Astrocyte (in vitro differentiated cells and primary cell): ENCODE measurements around the gene NIPSNAP3A. TPM values are rescaled to one million over a fixed set of nuclear protein-coding genes. Genes with fewer than 3 reads are reported as not detected.

Experiments used
- DNase-seq: peaks from one replicate; pipeline ENCODE4 v3.0.0-alpha.2; 2010; ENCODE audit warnings: low read depth
- FAIRE-seq: peaks from 2 replicates; lab custom pipeline; 2011; peaks lifted over from hg19 to GRCh38; lab: Jason Lieb, UNC
- H2AFZ ChIP-seq: 2 replicates; pipeline ENCODE4 v1.6.0; 2012; ENCODE audit warnings: low read depth, low read length, inconsistent platforms
- H3K27ac ChIP-seq: 2 replicates; pipeline ENCODE4 v1.5.1; 2011; ENCODE audit warnings: low read depth, low read length, inconsistent platforms
- H3K27me3 ChIP-seq: 2 replicates; pipeline ENCODE4 v1.6.0; 2011; ENCODE audit warnings: low read length, inconsistent platforms; ENCODE audit not compliant: insufficient read depth
- H3K36me3 ChIP-seq: 2 replicates; pipeline ENCODE4 v1.5.1; 2011; ENCODE audit warnings: low read length, inconsistent platforms; ENCODE audit not compliant: insufficient read depth
- H3K4me1 ChIP-seq: 2 replicates; pipeline ENCODE4 v1.5.1; 2011; ENCODE audit warnings: low read length, inconsistent platforms; ENCODE audit not compliant: insufficient read depth
- H3K4me2 ChIP-seq: 2 replicates; pipeline ENCODE4 v1.6.0; 2012; ENCODE audit warnings: low read length, inconsistent platforms
- H3K4me3 ChIP-seq: 2 replicates; pipeline ENCODE4 v1.5.1; 2011; ENCODE audit warnings: low read depth, mild to moderate bottlenecking, low read length, inconsistent platforms; ENCODE audit not compliant: insufficient read depth
- H3K79me2 ChIP-seq: 2 replicates; pipeline ENCODE4 v1.6.0; 2012; ENCODE audit warnings: mild to moderate bottlenecking, low read length, inconsistent platforms; ENCODE audit not compliant: insufficient read depth
- H3K9ac ChIP-seq: 2 replicates; pipeline ENCODE4 v1.6.0; 2012; ENCODE audit warnings: mild to moderate bottlenecking, low read length, inconsistent platforms
- H3K9me3 ChIP-seq: 2 replicates; pipeline ENCODE4 v1.5.1; 2012; ENCODE audit warnings: low read depth, mild to moderate bottlenecking, low read length, inconsistent platforms; ENCODE audit not compliant: insufficient read depth
- H4K20me1 ChIP-seq: 2 replicates; pipeline ENCODE4 v1.6.0; 2012; ENCODE audit warnings: low read length, inconsistent platforms; ENCODE audit not compliant: insufficient read depth
- H3K27ac Mint-ChIP-seq: one replicate; pipeline ENCODE4 v1.8.0; 2021; ENCODE audit warnings: mild to moderate bottlenecking, mixed read lengths; ENCODE audit not compliant: unreplicated experiment
- H3K27me3 Mint-ChIP-seq: one replicate; pipeline ENCODE4 v1.8.0; 2021; ENCODE audit warnings: low read depth, mixed read lengths; ENCODE audit not compliant: unreplicated experiment
- H3K36me3 Mint-ChIP-seq: one replicate; pipeline ENCODE4 v1.8.0; 2021; ENCODE audit warnings: low read depth, mixed read lengths; ENCODE audit not compliant: unreplicated experiment
- H3K4me1 Mint-ChIP-seq: one replicate; pipeline ENCODE4 v1.8.0; 2021; ENCODE audit warnings: low read depth, mixed read lengths; ENCODE audit not compliant: unreplicated experiment
- H3K4me3 Mint-ChIP-seq: one replicate; pipeline ENCODE4 v1.8.0; 2021; ENCODE audit warnings: mild to moderate bottlenecking, moderate library complexity, mixed read lengths; ENCODE audit not compliant: unreplicated experiment
- H3K9me3 Mint-ChIP-seq: one replicate; pipeline ENCODE4 v1.8.0; 2021; ENCODE audit warnings: mild to moderate bottlenecking, mixed read lengths; ENCODE audit not compliant: unreplicated experiment
- CTCF ChIP-seq: IDR thresholded peaks from 2 replicates; pipeline ENCODE4 v1.5.1; 2011; ENCODE audit warnings: low read depth, mild to moderate bottlenecking, inconsistent platforms, low read length, moderate library complexity; ENCODE audit not compliant: insufficient read depth
- EZH2 ChIP-seq: IDR thresholded peaks from 2 replicates; pipeline ENCODE4 v1.6.1; 2012; ENCODE audit warnings: mild to moderate bottlenecking, low read length, inconsistent platforms; ENCODE audit not compliant: insufficient read depth
- total RNA-seq: library from RNA; stranded (reverse); gene quantifications from 2 replicates; pipeline ENCODE4 v1.2.1, GENCODE V29; 2021

NIPSNAP3A gene
- total RNA-seq, 1 donor from 2014 or later = 25.9 TPM

DNA sequence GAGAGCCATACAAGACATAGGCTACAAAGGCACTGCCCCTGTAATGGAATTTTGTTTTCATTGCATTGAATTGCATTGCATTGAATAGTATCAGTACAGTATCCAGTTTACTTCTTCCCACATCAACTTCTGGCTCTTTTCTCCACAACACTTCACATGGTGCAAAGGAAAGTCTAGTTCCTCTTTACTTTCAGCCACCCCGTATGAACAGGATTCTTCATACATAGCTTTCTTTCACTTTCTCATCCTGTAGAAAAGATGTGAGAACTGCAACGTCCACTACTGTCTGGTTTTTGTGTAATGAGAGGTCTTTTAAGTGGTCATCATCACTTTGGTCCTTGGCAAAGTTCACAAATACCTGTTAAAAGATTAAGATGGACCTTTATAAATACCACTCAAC is 36.6 kb downstream of the NIPSNAP3A start:
- H3K4me3 ChIP-seq = no peak overlapping the region
- H3K4me2 ChIP-seq = no peak overlapping the region
- H2AFZ ChIP-seq = no peak overlapping the region
- H3K9me3 Mint-ChIP-seq = no peaks in the 10 kb centered on the region
- H4K20me1 ChIP-seq = peaks cover 5% of the 10 kb centered on the region
- H3K4me1 Mint-ChIP-seq = no peaks in the 10 kb centered on the region
- H3K79me2 ChIP-seq = no peaks in the 10 kb centered on the region
- H3K27ac ChIP-seq = no peak overlapping the region
- H3K9ac ChIP-seq = no peak overlapping the region
- no peak for TF ChIP-seq EZH2
- peaks cover 53% of the 10 kb centered on the region for H3K36me3 ChIP-seq
- H3K27me3 Mint-ChIP-seq = no peaks in the 10 kb centered on the region
- no peaks in the 10 kb centered on the region for H3K27me3 ChIP-seq
- no peaks in the 10 kb centered on the region for H3K9me3 ChIP-seq
- H3K36me3 Mint-ChIP-seq = peaks cover 35% of the 10 kb centered on the region
- FAIRE-seq (no peak), DNase-seq (no peak)
- H3K27ac Mint-ChIP-seq = no peak overlapping the region
- no peaks in the 10 kb centered on the region for H3K4me1 ChIP-seq
- H3K4me3 Mint-ChIP-seq = no peak overlapping the region

- no peak overlapping the region for H2AFZ ChIP-seq
- Mint-ChIP-seq H3K27ac (no peak overlapping the region), H3K36me3 (peaks cover 40% of the 10 kb centered on the region), H3K4me1 (no peaks in the 10 kb centered on the region), H3K27me3 (no peaks in the 10 kb centered on the region), H3K4me3 (no peak overlapping the region), H3K9me3 (no peaks in the 10 kb centered on the region)
- no peaks in the 10 kb centered on the region for H3K79me2 ChIP-seq
- no peak overlapping the region for H3K27ac ChIP-seq
- H3K4me1 ChIP-seq = no peaks in the 10 kb centered on the region
- no peaks in the 10 kb centered on the region for H3K9me3 ChIP-seq
- FAIRE-seq (no peak), DNase-seq (no peak)
- no peak overlapping the region for H3K4me2 ChIP-seq
- no peak overlapping the region for H3K9ac ChIP-seq
- no peaks in the 10 kb centered on the region for H3K27me3 ChIP-seq
- peaks cover 66% of the 10 kb centered on the region for H3K36me3 ChIP-seq
- no peak for TF ChIP-seq EZH2
- no peak for TF ChIP-seq CTCF
- no peak overlapping the region for H3K4me3 ChIP-seq
- peaks cover 5% of the 10 kb centered on the region for H4K20me1 ChIP-seq
Observed at GRCh38 chr9:104786293-104786692, 38.8 kb downstream of the NIPSNAP3A start.

GRCh38 chr9:104787306-104788015 is 40.0 kb downstream of the NIPSNAP3A start:
- FAIRE-seq = no peak
- Histone ChIP-seq H3K9me3 (no peaks in the 10 kb centered on the region), H4K20me1 (peaks cover 5% of the 10 kb centered on the region), H3K4me3 (no peak overlapping the region), H3K4me1 (peaks cover 7% of the 10 kb centered on the region), H2AFZ (no peak overlapping the region), H3K4me2 (no peak overlapping the region), H3K27me3 (no peaks in the 10 kb centered on the region), H3K9ac (no peak overlapping the region), H3K79me2 (no peaks in the 10 kb centered on the region), H3K36me3 (peaks cover 66% of the 10 kb centered on the region), H3K27ac (no peak overlapping the region)
- no peak for DNase-seq
- H3K4me1 Mint-ChIP-seq = peaks cover 3% of the 10 kb centered on the region
- no peak for TF ChIP-seq EZH2
- no peak for TF ChIP-seq CTCF
- H3K27me3 Mint-ChIP-seq = no peaks in the 10 kb centered on the region
- no peak overlapping the region for H3K27ac Mint-ChIP-seq
- no peak overlapping the region for H3K4me3 Mint-ChIP-seq
- H3K9me3 Mint-ChIP-seq = no peaks in the 10 kb centered on the region
- H3K36me3 Mint-ChIP-seq = peaks cover 45% of the 10 kb centered on the region
